CD4-positive, alpha-beta T cell treated with Interleukin-15 for 4 hours (primary cell): ENCODE measurements around the gene SULT1A3.
"Not testable (repeated sequence)": the region's sequence is repeated elsewhere in the genome, so short reads cannot be mapped to it uniquely, and the experiment has no call there.

ENCODE experiments used
- DNase-seq: peaks from one replicate; pipeline ENCODE4 v3.0.0-alpha.2; 2020; ENCODE audit warnings: low spot score

Gene SULT1A3

DNA sequence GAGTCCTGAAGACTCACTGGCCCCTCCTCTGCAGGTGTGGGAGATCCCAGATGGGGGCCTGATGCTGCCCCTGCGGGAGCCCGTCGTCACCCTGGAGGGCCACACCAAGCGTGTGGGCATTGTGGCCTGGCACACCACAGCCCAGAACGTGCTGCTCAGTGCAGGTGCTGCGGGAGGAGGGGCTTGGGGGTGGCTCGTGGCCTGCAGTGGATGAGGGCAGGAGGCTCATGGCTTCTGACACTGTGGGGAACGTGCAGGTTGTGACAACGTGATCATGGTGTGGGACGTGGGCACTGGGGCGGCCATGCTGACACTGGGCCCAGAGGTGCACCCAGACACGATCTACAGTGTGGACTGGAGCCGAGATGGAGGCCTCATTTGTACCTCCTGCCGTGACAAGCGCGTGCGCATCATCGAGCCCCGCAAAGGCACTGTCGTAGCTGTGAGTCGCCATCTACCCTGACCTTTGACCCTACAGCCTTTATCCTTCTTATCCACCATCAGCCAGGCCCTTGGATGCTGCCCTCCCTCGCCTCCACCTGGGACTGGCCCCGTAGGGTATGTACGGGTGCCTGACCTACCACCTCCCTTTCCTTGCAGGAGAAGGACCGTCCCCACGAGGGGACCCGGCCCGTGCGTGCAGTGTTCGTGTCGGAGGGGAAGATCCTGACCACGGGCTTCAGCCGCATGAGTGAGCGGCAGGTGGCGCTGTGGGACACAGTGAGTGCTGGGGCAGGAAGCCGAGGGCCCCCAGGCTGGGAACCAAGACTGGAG is 12.1 kb upstream of the SULT1A3 start:
- DNase-seq: peak; percentile 89

DNA sequence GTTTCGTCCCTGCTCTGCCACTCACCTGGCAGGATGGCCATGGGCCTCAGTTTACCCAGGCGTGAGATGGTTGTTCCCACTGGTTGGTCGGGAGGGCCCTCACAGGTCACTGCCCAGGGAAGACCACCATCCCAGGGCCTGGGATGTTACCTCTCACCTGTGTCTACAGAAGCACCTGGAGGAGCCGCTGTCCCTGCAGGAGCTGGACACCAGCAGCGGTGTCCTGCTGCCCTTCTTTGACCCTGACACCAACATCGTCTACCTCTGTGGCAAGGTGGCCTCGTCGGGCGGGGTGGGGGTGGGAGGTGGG is 11.5 kb upstream of the SULT1A3 start:
- no peak for DNase-seq

DNA sequence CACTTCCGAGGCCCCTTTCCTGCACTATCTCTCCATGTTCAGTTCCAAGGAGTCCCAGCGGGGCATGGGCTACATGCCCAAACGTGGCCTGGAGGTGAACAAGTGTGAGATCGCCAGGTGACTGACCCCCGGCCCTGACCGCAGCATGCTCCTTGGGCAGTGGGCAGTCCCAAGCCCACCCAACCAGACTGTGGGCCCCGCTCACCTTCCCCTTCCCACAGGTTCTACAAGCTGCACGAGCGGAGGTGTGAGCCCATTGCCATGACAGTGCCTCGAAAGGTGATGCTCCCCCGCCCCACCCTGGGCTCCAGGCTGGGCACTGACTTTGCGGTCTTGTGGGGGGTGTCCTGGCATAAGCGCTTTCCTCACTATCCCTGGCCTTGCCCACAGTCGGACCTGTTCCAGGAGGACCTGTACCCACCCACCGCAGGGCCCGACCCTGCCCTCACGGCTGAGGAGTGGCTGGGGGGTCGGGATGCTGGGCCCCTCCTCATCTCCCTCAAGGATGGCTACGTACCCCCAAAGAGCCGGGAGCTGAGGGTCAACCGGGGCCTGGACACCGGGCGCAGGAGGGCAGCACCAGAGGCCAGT is 11.0 kb upstream of the SULT1A3 start:
- DNase-seq: no peak

DNA sequence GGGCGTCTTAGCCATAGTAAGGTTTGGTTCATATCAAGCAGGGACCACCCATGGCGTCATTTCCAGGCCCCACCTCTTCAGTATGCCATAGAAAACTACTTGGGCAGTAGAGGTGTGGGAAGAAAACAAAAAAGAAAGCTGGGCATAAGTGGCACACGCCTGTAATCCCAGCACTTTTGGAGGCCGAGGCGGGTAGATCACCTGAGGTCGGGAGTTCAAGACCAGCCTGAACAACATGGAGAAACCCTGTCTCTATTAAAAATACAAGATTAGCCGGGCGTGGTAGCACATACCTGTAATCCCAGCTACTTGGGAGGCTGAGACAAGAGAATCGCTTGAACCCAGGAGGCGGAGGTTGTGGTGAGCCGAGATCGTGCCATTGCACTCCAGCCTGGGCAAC is 7.9 kb upstream of the SULT1A3 start:
- not testable (repeated sequence) for DNase-seq

DNA sequence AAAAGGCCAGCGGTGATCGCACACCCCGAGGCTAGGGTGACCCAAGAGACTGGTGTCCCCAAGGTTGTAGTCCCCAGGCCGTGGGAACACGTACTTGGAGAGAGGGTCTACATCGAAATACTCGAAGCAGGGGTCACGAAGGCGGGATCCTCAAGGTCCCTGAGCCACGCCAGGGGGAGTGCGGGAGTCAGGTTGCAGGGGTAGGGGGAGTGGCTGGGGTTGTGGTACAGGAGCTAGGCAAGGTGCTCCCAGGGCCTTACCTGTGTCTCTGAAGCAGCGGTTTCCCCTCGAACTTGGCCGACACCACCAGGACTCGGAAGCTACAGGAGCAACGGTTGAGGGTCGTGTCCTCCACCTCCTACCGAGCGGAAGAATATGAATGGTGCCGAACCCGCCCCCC is 6.0 kb upstream of the SULT1A3 start:
- not testable (repeated sequence) for DNase-seq

DNA sequence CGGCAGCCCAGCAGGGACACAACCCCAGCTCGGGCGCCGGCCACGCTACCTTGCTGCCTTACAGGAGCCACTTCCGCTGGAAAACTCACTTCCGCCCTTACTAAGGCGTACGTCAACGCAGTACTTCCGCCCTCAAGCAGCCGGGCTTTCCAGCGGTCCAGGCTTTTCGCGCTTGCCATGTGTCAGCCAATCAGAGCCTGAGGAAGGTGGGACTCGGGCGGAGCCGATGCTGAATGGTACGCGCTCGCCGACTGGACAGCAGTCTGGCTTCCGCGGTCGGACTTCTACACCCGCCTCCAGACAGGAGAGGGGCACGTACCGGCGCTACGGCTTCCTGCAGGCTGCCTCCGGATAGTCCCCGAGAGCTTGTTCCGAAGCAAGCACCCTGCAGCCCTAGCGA is 5.4 kb upstream of the SULT1A3 start, which contains the start of the genes BOLA2B and SLX1A:
TSS of gene BOLA2B (minus strand) at position 52 of the 400 bp plus-strand sequence. CDS start 71 bp downstream, outside the sequence.
TSS of gene SLX1A (plus strand) at position 261 of the 400 bp plus-strand sequence. CDS start 210 bp downstream, outside the sequence.
- not testable (repeated sequence) for DNase-seq

DNA sequence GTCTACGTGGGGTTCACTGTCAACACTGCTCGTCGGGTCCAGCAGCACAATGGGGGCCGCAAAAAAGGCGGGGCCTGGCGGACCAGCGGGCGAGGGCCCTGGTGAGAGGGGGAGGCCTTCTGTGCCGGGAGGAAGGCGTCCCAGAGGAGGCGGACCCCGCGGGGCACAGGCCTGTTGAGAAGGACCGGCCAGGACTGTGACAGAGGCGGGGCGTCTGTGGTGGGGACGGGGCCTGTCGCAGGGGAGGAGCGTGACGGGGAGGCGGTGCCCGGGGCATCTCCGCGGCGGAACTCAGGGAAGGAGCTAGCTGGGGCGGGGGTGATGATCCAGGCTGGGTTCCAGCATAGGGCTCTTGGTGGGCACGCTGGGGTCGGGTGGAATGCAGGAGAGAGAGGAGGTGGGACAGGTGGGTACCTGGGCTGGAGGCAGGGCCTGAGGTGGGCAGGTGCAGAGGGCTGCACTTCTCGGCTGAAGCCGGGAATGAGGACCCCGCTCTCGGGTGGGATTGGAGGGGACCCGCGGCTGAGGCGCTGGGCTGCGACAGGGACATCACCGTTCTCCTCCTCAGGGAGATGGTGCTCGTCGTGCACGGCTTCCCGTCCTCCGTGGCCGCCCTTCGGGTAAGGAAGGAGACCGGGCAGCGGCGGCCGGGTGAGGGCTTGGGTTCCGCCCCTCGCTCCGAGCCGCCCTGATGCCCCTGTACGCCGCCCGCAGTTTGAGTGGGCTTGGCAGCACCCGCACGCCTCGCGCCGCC is 4.7 kb upstream of the SULT1A3 start:
- not testable (repeated sequence) for DNase-seq

DNA sequence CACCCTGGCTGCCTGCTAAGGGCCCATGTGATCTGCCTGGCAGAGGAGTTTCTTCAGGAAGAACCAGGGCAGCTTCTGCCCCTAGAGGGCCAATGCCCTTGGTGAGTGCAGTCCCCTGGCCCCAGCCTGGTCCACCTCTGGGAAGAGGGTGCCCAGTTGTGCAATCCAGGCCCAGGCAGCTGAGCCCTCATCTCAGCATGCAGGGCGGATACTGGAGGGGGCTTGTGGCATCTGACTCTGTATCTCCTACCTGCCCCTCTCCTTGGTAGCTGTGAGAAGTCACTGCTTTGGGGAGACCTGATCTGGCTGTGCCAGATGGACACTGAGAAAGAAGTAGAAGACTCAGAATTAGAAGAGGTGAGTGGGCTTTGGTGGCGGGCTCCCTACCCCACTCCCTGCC is 2.1 kb upstream of the SULT1A3 start:
- DNase-seq: not testable (repeated sequence)

DNA sequence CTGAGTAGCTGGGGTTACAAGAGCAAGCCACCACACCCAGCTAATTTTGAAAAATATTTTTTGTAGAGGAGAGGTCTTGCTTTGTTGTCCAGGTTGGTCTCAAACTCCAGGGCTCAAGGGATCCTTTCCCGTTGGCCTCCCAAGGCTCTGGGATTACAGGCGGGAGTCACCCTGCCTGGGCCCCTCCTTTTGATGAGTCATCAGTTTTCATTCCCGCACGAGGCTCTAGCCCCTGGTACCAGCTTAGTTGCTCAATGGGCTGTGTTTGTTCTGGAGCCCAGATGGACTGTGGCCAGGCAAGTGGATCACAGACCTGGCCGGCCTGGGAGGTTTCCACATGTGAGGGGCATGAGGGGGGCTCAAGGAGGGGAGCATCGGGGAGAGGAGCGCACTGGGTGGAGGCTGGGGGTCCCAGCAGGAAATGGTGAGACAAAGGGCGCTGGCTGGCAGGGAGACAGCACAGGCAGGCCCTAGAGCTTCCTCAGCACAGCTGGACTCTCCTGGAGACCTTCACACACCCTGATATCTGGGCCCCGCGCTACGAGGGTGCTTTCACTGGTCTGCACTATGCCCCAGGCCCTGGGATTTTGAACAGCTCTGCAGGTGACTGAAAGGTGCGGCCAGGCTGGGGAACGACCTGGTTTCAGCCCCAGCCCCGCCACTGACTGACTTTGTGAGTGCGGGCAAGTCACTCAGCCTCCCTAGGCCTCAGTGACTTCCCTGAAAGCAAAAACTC is 721 bp downstream of the SULT1A3 start:
- DNase-seq: not testable (repeated sequence)

DNA sequence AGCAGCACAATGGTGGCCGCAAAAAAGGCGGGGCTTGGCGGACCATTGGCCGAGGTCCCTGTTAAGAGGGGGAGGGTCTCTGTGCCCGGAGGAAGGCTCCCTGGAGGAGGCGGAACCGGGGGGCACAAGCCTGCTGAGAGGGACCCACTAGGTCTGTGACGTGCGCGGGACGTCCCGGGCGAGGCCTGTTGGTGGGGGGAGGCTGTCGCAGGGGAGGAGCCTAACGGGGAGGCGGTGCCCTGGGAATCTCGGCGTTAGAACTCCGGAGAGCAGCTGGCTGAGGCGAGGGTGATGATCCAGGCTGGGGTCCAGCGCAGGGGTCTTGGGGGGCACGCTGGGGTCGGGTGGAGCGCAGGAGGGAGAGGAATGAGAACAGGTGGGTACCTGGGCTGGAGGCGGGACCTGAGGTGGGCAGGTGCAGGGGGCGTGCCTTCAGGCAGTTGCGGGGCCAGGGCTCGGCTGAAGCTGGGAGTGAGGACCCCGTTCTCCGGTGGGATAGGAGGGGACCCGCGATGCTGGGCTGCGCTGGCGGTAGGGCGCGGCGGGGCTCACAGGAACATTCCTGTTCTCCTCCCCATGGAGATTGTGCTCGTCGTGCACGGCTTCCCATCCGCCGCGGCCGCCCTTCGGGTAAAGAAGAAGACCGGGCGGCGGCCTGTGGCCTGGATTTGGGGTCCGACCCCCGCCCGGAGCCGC is 6.6 kb downstream of the SULT1A3 start:
- DNase-seq: not testable (repeated sequence)

DNA sequence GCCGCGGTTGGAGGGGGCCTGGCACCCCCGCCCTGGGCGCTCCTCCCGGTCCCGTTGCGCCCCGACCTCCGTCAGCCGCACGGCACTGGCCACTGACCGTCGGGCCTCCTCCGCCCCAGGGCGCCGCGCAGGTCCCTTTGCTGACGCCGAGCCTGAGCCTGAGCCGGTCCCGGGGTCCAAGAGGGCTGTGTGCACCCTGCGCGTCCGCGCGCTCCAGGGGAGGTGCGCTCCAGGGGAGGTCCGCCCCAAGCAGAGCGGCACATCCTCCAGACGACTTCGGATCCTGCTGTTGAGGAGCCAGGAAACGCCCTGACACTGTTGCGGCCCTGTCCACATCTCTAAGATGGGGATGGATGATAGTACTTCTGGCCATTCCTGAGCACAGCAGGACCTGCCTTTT is 7.2 kb downstream of the SULT1A3 start:
- not testable (repeated sequence) for DNase-seq

DNA sequence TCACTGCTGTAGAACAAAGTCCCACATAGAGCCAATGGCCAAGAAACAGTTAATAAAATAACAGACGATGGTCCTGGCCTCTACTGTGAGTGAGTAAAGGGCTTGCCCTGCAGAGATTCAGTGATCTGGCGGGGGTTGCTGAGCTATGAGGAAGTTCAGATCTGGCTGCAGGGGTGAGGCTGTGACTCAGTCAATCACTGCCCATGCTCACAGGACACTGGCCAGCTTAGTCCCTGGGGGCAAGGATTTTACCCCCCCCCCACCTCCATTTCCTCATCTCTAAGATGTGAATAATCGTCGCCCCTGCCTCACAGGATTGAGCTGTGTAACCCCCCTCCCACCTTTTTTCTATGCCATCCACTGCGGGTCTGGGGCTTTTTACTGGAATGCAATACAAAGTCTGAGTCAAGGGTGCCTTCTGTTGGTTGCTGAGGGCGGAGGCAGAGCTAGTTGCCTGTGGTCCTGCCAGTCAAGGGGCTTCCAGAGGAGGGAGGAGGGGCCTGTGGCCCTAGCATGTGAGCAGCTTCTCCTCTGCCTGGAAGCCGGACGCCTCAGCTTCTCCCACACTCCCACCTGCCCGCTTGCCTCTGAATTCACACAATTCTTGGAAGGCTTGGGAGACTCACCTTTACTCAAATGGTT is 8.1 kb downstream of the SULT1A3 start:
- DNase-seq: not testable (repeated sequence)

DNA sequence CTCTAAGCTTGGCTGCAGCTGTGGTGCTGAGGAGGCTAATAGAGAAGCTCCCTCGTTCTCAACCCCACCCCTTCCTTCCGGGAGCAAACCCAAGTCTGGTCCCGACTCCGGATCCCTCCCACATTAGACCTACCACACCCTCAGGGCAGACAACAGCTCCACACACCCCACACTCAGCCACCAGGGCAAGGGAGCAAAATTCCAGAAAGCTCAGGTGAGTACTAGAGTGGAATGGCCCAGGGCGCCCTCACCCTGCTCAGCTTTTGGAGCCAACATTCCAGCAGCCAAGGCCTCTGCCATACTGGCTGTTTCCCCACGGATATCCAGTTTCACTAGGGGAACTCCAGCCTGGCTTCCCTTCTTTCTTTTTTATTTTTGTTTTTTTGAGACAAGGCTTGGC is 10.0 kb downstream of the SULT1A3 start:
- DNase-seq: not testable (repeated sequence)

DNA sequence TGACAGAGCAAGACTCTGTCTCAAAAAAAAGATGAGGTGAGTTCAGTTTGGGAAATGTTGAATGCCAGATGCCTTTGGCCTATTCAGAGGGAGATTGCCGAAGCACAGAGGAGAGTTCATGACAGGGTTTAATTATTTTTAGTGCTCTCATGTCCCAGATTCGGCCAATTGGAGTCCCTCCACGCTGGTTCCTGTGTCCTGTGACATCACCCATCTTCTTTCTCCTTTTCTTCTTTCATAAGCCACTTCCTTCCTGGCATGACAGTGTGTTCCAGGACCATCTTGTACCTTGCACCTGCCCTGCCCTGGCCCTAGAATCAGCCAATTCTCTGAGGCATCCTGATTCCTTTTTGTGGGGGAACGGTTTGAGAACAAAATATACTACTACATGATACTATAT is 12.4 kb downstream of the SULT1A3 start:
- not testable (repeated sequence) for DNase-seq

DNA sequence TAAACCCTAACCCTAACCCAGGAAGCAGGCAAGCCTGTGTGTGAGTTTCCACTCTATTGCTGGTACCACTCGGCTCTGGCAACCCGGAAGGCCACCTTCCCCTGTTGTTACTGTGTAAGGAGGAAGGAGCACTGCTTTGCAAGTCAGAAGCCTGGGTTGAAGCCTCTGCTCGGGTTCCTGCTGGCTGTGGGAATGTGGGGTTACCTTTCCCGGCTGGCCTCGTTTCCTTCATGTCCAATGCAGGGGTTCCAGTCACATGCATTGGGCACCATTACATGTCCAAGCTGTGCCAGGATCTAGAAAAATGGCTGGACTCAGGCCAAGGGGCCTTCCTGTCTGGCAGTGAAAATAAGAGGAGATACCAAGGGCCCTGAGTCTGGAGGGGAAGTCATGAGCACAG is 18.0 kb downstream of the SULT1A3 start:
- not testable (repeated sequence) for DNase-seq

DNA sequence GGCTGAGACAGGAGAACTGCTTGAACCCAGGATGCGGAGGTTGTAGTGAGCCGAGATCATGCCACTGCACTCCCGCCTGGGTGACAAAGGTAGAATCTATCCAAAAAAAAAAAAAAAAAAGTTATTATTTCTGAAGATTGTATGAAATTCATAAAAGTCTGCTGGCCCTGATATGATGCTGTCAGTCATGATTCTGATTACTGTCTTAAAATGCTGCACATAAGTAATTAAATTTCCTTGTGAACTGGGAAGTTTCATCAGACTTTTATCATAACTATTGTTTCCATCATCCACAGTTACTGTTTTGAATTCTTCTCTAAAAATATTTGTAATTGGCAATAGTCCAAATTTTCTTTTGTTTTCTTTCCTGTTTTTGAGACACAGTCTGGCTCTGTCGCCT is 49.3 kb downstream of the SULT1A3 start, which contains the start of gene NPIPB13:
TSS of gene NPIPB13 (minus strand) at position 101 of the 400 bp plus-strand sequence. CDS start 2,906 bp downstream, outside the sequence.
- DNase-seq: not testable (repeated sequence)
